22Rv1 (cell line): Measurements from ENCODE around the gene NUDT16L1.

Experiments
- CTCF ChIP-seq: fragments of 450-650 bp; IDR thresholded peaks from 2 replicates; pipeline ENCODE4 v1.5.1; 2017; ENCODE audit warnings: mild to moderate bottlenecking
- ZFX ChIP-seq: fragments of 450-650 bp; IDR thresholded peaks from 2 replicates; pipeline ENCODE4 v1.6.1; 2017; ENCODE audit warnings: antibody characterized with exemption, borderline replicate concordance

GRCh38 chr16:4655801-4656200 lies 37.6 kb upstream of the NUDT16L1 start:
- no peak for TF ChIP-seq CTCF
- no peak for TF ChIP-seq ZFX
